Measurements from ENCODE around the gene KLHDC4. TPM values are rescaled to one million over a fixed set of nuclear protein-coding genes. Genes with fewer than 3 reads are reported as not detected.
"Not testable (repeated sequence)": the region's sequence is repeated elsewhere in the genome, so short reads cannot be mapped to it uniquely, and the experiment has no call there.

The KLHDC4 gene
- total and polyA plus RNA-seq, 10 of the 15 experiments (the other 5 are each of a cell fraction or from before 2014, with no cell fraction given): 0.80 to 62.1 (median 32.8) TPM

DNA sequence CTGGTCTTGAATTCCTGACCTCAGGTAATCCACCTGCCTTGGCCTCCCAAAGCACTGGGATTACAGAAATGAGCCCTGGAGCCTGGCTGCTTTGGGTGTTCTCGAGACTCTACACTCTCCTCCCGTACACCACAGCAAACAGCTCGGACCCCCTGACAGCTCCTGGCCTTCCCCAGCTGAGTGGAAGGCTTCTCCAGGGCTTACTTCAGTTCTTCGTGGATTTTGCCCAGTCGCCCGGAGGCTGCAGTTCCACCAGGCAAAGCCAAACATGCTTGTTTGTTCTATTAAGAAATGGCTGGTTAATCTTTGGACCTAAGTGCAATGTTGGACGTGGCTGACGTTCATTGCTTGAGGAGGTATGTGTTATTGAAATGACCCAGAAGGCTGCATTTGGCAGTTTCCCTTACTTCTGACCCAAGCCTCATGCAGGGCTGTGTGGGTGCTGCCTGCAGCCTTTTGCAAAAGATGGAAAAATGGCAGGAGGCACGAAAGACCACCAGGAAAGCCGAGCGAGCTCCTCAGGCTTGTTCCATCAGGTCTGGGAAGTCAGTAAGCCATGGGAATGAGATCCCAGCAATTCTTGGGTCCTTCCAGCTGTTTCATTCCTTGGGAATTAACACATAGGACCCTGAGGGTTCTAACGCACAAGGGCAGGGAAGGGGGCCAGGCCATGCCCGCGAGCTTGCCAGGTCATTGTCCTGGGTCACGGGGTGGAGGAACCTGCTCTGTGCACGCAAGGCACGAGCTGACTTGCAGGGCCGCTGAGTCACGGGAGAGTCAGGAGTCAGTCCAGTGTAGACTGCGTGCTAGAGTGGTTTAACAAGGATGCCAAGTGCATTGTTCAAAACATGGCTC lies 23.9 kb upstream of the KLHDC4 start:
- POLR2A ChIA-PET: interaction anchor here (0.5 to 1.0 kb wide), 3 partner anchors 10 to 126 kb away, joined by 3 to 4 read pairs (median 3); no protein-coding TSS in a partner anchor
- no peak overlapping the region for H3K27ac ChIP-seq (ENCODE audit: control insufficient read depth, insufficient read depth)
- H2AFZ ChIP-seq (ENCODE audit: control insufficient read depth, low read depth, low read length): no peak overlapping the region
- H3K4me3 ChIP-seq: no peak overlapping the region
- no peaks in the 10 kb centered on the region for H3K79me2 ChIP-seq (ENCODE audit: control insufficient read depth, insufficient read depth, low read length)
- H3K9me3 ChIP-seq (replicated peaks; ENCODE audit: control insufficient read depth, insufficient read depth, low read length): no peaks in the 10 kb centered on the region
- FAIRE-seq: no peak
- RAD21 ChIA-PET (ENCODE audit: unreplicated experiment): no interaction called here
- H3K27me3 ChIP-seq (replicated peaks in 1 of 2; ENCODE audit: control insufficient read depth in 2 of 2, insufficient read depth in 2 of 2, low read length in 1 of 2): no peaks in the 10 kb centered on the region
- in situ Hi-C loops (cut with MboI) (no loop called here), intact Hi-C loops (cut with micrococcal nuclease; ENCODE audit: unreplicated experiment) (no loop called here)
- H3K9ac ChIP-seq (ENCODE audit: control insufficient read depth, insufficient read depth, low read length): no peak overlapping the region
- no peaks in the 10 kb centered on the region for H3K36me3 ChIP-seq (ENCODE audit: control insufficient read depth in 2 of 2, insufficient read depth in 2 of 2, low read length in 1 of 2)
- no peaks in the 10 kb centered on the region for H3K4me1 ChIP-seq (ENCODE audit: control insufficient read depth, insufficient read depth, low read length)
- no TSS peak for BruUV-seq (replicated peaks)
- no peaks in the 10 kb centered on the region for H4K20me1 ChIP-seq (ENCODE audit: control insufficient read depth, insufficient read depth)
- H3K4me2 ChIP-seq (ENCODE audit: control insufficient read depth, insufficient read depth): no peak overlapping the region
- TF ChIP-seq MTA2 (IDR thresholded peaks at IDR 0.05; ENCODE audit: low read depth) (no peak), SPI1 (IDR thresholded peaks at IDR 0.05; ENCODE audit: borderline replicate concordance, insufficient read depth, low read depth, low read length) (no peak), ZNF217 (IDR thresholded peaks at IDR 0.05) (no peak), RBBP5 (conservative IDR thresholded peaks at IDR 0.05) (no peak), ZNF274 (IDR thresholded peaks at IDR 0.05; ENCODE audit: insufficient read depth, insufficient read length) (no peak), CHD4 (IDR thresholded peaks at IDR 0.05) (no peak), RAD51 (IDR thresholded peaks at IDR 0.05) (no peak), PML (IDR thresholded peaks at IDR 0.05; ENCODE audit: low read length) (no peak), CHD1 (IDR thresholded peaks at IDR 0.05; ENCODE audit: low read depth, low read length) (no peak), ZNF207 (IDR thresholded peaks at IDR 0.05; ENCODE audit: borderline replicate concordance) (no peak)
- TF ChIP-seq, protein P1, sequence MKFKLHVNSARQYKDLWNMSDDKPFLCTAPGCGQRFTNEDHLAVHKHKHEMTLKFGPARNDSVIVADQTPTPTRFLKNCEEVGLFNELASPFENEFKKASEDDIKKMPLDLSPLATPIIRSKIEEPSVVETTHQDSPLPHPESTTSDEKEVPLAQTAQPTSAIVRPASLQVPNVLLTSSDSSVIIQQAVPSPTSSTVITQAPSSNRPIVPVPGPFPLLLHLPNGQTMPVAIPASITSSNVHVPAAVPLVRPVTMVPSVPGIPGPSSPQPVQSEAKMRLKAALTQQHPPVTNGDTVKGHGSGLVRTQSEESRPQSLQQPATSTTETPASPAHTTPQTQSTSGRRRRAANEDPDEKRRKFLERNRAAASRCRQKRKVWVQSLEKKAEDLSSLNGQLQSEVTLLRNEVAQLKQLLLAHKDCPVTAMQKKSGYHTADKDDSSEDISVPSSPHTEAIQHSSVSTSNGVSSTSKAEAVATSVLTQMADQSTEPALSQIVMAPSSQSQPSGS (IDR thresholded peaks at IDR 0.05; ENCODE audit: low read length): no peak
- CTCF ChIA-PET: interaction anchor here (1.9 kb wide), 1 partner anchor 11 kb away, joined by 5 read pairs; no protein-coding TSS in a partner anchor
- no peak for ATAC-seq
- no peak for DNase-seq (ENCODE audit: low read depth, low spot score)
- WGBS (ENCODE audit: insufficient coverage, insufficient replicate concordance, low lambda C conversion rate, missing lambda C conversion rate): 70% methylated on average over 20 of the region's 20 CpGs
- SMC1A ChIA-PET (ENCODE audit: uncharacterized antibody, unreplicated experiment): interaction anchor here (3.2 kb wide), 1 partner anchor 9 kb away, joined by 11 read pairs; no protein-coding TSS in a partner anchor

- H3K36me3 ChIP-seq (ENCODE audit: control insufficient read depth in 2 of 2, insufficient read depth in 2 of 2, low read length in 1 of 2); H3K4me1 ChIP-seq (ENCODE audit: control insufficient read depth, insufficient read depth, low read length); ATAC-seq; H3K79me2 ChIP-seq (ENCODE audit: control insufficient read depth, insufficient read depth, low read length); H3K4me3 ChIP-seq; intact Hi-C loops (cut with micrococcal nuclease; ENCODE audit: unreplicated experiment); BruUV-seq (replicated peaks); RAD21 ChIA-PET (ENCODE audit: unreplicated experiment); in situ Hi-C loops (cut with MboI); FAIRE-seq; H3K27me3 ChIP-seq (replicated peaks in 1 of 2; ENCODE audit: control insufficient read depth in 2 of 2, insufficient read depth in 2 of 2, low read length in 1 of 2); H3K4me2 ChIP-seq (ENCODE audit: control insufficient read depth, insufficient read depth); H3K9me3 ChIP-seq (replicated peaks; ENCODE audit: control insufficient read depth, insufficient read depth, low read length); DNase-seq (ENCODE audit: low read depth, low spot score); H3K27ac ChIP-seq (ENCODE audit: control insufficient read depth, insufficient read depth); H4K20me1 ChIP-seq (ENCODE audit: control insufficient read depth, insufficient read depth); H3K9ac ChIP-seq (ENCODE audit: control insufficient read depth, insufficient read depth, low read length); H2AFZ ChIP-seq (ENCODE audit: control insufficient read depth, low read depth, low read length): not testable (repeated sequence)
- SMC1A ChIA-PET (ENCODE audit: uncharacterized antibody, unreplicated experiment): interaction anchor here (0.8 kb wide), 1 partner anchor 10 kb away, joined by 3 read pairs; no protein-coding TSS in a partner anchor
- POLR2A ChIA-PET: interaction anchor here (0.9 kb wide), 1 partner anchor 11 kb away, joined by 4 read pairs; no protein-coding TSS in a partner anchor
- CTCF ChIA-PET: interaction anchor here (1.2 kb wide), 1 partner anchor 82 kb away, joined by 4 read pairs; no protein-coding TSS in a partner anchor
- WGBS (ENCODE audit: insufficient coverage, insufficient replicate concordance, low lambda C conversion rate, missing lambda C conversion rate): 75% methylated on average over 10 of the region's 10 CpGs
These were observed 23.1 kb upstream of the KLHDC4 start for GRCh38 chr16:87788730-87789436.

Data from GM12878 (cell line).